D341Med (cell line): ENCODE data around the gene NRTN.
"Not testable (repeated sequence)": the region's sequence is repeated elsewhere in the genome, so short reads cannot be mapped to it uniquely, and the experiment has no call there.

Source experiments
- DNase-seq: peaks from one replicate; pipeline ENCODE4 v3.0.0; 2012; ENCODE audit warnings: low spot score

The NRTN gene

DNA sequence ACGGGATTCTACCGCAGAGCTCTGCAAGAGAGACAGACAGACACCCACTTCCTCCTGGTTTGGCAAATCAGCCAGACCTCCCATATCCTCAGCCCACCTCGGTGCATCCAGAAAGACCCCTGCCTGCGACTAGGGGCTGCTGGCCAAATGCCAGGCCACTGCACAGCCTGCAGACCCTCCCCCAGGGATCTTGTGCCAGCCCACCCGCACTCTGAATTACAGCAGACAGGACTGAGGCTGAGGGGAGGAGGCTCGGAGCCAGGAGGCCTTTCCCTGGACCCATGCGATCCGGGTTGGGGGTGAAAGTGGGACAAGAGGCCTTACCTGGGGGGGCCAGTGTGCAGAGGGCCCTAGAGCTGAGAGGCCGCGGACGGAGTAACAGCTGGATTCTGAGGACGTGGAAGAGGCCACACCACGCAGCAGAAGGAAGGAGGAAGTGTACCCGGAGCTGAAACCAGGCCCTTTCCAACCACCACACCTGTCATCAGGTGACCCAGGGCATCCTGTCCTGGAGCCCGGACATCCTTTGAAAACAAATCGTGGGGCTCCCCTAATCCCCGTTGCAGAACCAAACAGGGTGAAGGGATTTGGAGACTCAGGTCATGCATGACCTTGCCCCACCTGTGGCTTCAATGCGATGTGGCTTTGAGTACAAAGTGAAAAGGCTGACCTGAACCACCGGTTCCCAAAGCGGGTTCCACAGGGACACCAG, 33.6 kb downstream of the NRTN start:
- no peak for DNase-seq

DNA sequence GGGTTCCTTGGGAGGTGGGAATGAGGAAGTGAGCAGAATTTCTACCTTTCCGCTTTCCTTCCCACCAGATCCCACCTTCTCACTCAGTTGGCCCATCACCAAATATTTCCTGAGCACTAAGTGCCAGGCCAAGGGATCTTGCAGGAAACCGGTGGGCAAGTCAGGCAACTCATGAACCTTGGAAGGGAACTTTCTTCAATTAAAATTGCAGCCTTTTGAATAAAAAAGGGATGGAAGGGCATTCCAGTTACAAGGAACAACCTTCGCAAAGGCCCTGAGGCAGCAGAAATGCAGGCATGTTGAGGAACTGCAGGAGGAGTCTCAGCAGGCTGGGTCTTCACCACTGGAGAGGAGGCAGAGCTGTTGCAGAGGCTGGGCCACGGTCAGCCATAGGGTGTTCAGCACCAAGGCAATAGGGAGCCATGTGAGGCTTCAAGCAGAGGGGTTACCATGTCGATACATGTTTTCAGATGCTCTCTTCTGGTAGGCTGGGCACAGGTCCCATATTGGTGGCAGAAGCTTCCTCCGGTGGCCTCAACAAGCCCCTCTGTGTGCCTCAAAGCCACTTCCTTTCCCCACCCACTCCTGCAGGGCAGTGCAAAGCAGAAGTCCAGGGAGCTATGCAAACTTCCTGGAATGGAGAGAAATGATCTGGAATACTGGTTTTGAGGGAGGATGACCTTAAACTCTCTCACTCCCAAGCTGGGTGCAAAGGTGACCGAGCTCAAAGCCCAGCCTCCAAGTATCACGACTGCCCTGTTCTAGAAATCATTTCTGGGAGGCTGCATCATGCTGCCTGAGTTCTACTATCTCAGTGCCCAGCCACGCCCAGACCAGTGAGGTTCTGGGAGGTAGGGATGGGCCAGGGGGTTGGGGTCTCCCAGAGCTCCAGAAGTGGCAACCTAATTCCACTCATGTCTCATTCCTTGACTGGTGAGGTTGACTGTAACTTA, 34.5 kb downstream of the NRTN start, which contains the start of gene FUT6:
FUT6 (minus strand) TSS at position 638 of the 953 bp plus-strand sequence. CDS start 7,135 bp downstream, outside the sequence.
- no peak for DNase-seq

DNA sequence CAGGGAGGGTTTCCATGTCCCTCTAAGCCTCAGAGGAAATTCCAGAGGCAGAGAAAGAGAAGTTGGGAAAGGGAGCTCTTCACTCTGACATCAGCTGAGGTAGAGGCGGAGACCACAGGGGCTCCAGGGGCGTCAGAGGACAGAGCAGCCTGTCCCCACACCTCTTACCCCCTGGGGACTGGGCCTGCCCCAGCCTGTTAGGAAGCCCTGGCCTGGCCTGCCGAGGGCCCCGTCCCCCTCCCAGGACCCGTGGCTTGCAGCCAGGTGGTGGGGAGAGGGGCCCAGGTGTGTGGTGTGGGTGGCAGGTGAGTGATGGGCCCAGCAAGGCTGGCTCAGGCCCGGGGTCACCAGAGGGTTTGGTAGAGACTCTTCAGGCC, 36.9 kb downstream of the NRTN start:
- not testable (repeated sequence) for DNase-seq

DNA sequence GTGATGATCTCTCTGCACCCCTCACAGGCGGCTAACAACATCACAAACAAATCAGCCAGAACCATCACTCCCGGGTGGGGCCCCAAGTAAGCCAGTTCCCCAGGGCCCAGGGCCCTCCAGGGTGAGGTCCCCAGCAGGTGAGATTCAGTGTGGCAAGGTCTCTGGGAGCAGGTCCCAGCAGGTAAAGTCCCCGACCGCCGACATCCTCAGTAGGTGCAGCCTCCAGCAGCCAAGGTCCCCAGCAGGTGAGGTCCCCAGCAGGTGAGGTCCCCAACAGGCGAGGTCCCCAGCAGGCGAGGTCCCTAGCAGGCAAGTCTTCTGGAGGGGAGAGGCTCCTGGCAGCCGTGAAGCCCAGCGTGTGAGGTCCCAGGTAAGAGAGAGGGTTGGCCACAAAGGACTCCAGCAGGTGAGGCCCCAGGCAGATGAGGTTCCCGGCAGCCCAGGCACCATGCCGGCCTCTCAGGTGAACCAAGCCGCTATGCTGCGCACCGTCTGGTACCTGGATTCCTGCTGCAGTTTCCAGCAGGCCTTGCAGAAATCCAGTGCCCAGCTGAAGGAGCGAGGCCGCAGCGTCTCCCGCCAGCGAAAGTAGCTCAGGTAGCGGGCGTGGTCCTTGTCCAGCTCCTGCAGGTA, 38.5 kb downstream of the NRTN start:
- DNase-seq, result no peak

DNA sequence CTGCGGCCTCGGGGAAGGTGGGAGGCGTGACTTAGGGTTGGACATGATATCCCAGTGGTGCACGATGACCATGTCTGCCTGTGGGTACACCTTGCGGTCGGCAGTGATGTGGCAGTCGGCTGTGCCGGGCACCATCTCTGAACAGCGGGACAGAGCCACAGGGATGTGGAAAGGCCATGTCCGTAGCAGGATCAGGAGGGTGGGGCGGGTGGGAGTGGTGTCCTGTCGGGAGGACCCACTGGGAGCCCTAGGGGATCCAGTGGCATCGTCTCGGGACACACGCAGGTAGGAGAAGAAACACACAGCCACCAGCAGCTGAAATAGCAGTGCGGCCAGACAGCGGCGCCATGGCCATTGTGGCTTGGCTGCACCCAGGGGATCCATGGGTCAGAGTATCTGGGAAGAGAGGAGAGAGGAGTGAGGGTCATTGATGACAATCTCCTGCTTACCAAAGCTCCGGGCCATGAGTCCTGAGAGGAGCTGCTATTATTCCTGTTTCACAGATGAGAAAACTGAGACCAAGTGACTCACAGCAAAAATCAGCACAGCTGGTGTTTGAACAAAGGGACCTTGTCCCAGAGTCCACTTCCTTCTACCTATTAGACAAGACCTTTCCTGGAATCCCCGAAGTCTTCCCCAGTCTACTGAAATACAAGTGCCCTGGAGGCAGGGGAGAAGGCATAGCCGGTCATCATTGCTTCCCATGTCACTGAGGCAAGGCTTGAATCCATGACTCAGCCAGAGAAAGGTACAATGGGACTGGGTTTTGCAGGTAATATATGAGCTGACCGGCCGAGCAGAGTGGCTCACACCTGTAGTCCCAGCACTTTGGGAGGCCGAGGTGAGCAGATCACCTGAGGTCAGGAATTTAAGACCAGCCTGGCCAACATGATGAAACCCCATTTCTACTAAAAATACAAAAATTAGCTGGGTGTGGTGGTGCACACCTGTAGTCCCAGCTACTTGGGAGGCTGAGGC, 39.9 kb downstream of the NRTN start:
- DNase-seq, result no peak

DNA sequence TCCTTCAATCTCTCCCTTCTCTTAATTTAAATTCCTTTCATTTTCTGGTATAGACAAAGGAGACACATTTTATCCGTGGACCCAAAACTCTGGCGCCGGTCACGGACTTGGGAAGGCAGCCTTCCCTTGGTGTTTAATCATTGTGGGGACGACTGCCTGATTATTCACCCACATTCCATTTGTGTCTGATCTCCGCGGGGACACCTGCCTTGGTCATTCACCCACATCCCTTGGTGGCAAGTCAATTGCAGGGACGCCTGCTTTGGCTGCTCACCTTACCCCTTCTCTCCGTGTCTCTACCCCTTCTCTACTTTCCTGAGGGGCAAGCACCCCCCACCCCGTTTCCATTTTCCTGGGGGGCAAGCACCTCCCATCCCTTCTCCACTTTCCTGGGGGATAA, 43.0 kb downstream of the NRTN start:
- DNase-seq, result not testable (repeated sequence)

DNA sequence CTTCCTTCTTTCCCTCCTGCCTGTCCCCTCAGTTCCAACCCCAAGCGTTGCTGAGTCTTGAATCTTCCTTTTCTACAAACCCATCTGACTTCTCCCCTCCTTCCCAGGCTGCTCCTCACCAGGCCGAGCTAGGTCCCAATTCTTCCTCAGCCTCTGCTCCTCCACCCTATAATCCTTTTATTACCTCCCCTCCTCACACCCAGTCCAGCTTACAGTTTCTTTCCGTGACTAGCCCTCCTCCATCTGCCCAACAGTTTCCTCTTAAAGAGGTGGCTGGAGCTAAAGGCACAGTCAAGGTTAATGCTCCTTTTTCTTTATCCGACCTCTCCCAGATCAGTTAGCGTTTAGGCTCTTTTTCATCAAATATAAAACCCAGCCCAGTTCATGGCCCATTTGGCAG, 43.8 kb downstream of the NRTN start:
- not testable (repeated sequence) for DNase-seq

DNA sequence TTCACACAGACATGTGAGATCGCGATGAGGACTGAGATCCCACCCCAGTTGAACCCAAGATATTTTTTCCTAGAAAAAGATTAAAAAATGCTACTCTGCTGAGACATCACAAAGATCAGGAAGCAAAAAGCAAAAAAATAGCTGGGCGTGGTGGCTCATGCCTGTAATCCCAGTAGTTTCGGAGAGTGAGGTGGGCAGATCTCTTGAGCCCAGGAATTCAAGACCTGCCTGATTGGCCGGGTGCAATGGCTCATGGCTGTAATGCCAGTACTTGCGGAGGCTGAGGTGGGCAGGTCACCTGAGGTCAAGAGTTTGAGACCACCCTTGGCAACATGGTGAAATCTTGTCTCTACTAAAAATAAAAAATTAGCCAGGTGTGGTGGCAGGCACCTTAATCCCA, 45.3 kb downstream of the NRTN start:
- DNase-seq, result no peak

DNA sequence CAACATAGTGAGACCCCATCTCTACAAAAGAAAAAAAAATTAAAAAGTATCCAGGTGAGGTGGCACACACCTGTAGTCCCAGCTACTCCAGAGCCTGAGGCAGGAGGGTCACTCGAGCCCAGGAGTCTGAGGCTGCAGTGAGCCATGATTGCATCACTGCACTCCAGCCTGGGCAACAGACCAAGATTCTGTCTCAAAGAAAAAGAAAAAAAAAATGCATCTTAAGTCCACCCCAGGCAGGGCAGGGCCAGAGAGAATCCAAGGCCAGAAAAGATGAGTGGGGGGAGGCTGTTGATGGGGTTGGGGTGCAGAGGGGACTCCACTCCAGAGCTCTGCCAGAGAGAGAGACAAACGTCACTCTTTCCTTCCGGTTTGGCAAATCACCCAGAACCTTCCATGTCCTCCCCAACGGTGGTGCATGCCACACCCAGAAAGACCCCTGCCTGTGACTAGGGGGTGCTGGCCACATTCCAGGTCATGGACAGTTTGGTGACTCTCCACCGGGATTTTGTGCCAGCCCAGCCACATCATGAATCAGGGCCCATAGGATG, 46.0 kb downstream of the NRTN start:
- peak; percentile 10 for DNase-seq

DNA sequence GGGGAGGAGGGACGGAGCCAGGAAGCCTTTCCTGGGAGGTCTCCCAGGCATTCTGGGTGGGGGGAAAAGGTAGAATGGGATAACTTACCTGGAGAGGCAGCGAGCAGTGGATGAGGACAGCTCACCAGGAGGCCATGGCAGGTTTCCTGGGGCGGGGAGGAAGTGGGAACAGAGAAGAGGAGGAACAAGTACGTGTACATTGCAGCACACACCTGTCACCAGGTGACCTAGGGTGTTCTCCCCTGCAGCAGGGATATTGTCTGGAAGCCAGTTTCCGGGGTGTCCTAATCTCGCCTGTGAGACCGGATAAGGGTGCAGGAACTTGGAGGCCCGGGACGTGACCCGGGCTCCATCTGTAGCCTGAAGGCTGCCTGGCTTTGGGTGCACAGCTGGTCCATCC, 46.4 kb downstream of the NRTN start, which contains the start of gene FUT3:
FUT3 (minus strand) TSS at position 148 of the 400 bp plus-strand sequence.
- DNase-seq, result peak; percentile 16

DNA sequence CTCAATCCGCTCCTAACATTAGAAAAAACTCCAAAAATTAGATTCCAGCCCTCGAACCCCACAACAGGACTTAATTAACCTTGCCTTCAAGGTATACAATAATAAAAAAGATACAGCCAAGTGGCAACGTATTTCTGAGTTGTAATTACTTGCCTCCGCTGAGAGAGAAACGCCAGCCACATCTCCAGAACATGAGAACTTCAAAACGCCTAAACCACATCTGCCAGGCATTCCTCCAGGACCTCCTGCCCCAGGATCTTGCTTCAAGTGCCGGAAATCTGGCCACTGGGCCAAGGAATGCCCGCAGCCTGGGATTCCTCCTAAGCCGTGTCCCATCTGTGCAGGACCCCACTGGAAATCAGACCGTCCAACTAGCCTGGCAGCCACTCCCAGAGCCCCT, 49.3 kb downstream of the NRTN start:
- not testable (repeated sequence) for DNase-seq

DNA sequence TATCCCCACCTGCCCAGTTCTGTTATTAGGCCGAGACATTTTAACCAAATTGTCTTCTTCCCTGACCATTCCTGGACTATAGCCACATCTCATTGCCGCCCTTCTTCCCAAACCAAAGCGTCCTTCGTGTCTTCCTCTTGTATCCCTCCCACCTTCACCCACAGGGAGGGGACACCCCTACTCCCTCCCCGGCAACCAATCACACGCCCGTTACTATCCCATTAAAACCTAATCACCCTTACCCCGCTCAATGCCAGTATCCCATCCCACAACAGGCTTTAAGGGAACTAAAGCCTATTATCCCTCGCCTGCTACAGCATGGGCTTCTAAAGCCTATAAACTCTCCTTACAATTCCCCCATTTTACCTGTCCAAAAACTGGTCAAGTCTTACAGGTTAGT, 50.3 kb downstream of the NRTN start:
- DNase-seq, result peak; percentile 74

DNA sequence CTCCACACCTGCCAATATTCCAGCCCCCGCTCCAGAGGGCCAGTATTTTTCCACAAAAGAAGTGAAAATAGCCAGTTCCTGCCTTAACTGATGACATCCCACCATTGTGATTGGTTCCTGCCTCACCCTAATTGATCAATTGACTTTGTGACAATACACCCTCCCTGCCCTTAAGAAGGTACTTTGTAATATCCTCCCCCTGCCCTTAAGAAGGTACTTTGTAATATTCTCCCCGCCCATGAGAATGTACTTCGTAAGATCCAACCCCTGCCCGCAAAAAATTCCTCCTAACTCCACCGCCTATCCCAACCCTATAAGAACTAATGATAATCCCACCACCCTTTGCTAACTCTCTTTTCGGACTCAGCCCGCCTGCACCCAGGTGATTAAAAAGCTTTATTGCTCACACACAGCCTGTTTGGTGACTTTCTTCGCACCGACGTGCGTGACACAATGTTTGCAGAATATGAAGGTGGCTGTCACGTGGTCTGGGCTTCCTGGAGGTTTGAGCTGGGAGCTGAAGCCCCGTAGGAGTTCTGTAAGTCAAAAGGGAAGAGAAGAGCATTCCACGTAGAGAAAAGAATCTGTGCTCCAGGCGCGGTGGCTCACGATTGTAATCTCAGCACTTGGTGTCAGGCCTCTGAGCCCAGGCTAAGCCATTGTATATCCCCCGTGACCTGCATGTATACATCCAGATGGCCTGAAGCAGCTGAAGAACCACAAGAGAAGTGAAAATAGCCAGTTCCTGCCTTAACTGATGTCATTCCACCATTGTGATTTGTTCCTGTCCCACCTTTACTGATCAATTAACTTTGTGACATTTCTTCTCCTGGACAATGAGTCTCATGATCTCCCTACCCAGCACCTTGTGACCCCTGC, 52.6 kb downstream of the NRTN start:
- no peak for DNase-seq

DNA sequence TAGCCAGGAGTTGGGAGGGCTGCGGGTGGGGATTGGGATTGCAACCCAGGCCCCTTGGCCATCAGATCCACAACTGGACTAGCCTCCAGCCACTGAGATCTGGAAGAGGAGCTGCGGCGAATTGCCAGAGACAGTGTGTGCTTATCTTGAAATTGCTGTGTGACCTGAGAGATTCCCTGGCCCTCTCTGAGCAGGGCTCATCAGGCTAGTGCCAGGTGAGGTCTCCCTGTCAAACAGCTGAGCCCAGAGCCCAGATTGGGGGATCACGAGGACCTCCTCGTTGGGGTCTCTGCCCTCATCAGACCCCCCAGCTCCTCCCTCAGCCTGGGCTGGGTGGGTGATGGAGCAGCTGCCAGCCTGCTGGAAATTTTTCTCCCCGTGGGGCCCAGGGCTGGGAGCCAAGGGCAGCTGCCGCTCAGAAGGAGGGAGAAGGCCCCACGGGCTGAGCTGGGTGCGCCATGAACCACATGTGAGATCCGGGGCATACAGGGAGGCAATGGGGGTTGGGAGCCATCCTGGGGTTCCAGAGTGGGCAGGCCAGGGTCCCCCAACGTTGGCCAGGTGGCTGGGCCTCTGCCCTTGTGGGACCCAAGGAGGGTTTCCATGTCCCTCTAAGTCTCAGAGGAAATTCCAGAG, 58.3 kb downstream of the NRTN start:
- peak; percentile 21 for DNase-seq

DNA sequence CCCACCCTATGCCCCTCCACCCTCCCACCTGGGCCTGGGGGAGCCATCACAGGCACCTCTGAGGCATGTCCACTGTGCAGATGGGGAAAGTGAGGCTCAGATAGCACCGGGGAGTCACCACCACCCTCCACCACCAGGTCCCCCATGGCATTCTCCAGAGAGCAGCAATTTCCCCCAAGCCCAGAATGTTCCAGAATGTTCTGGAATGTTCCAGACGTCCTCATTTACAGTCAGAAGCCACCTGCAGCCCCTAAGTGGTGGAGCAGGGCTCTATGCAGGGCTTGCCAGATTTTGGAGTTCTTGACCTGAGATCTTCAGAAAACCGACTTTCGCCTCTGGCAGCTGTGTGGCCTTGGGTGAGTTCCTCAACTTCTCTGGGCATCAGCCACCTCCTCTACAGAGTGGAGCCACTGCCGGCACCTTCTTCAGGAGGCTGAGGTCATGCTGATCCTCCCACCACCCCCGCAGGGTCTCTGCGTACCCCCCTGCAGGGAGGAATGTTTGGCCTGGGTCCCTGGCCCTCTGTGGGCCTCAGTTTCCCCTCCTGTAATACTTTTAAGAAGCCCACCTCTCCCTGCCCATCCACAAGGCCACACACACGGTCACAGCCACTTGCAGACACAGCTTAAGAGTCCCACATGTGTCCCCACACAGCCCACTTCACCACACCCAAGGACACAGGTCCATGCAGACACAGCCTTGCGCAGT, 59.3 kb downstream of the NRTN start:
- DNase-seq, result no peak

DNA sequence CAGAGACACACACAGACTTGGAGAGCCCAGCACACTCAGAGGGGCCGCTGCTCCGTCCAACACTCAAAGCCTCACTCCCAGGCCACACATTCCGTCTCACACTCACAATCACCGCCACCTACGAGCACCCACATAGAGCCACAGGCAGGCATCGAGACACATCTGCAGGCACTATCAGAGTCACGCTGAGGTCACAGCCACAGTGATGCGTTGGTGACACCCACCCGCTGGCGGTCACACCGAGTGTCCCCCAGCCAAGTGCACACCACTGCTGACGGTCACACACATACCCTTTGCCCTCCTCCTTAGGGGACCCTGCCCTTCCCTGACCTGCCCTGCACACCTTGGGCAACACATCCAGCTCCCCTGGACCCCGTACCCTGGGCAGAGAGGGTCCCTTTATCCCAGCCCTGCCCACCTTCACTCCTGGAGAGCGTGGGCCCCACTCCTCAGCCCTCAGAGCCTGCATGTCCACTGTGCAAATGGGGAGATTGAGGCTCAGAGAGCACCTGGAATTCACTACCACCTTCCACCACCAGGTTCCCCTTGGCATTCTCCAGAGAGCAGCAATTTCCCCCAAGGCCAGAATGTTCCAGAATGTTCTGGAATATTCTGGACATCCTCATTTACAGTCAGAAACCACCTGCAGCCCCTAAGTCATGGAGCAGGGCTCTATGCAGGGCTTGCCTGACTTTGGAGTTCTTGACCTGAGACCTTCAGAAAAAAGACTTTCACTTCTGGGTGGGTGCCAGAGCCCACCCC, 60.0 kb downstream of the NRTN start:
- no peak for DNase-seq

DNA sequence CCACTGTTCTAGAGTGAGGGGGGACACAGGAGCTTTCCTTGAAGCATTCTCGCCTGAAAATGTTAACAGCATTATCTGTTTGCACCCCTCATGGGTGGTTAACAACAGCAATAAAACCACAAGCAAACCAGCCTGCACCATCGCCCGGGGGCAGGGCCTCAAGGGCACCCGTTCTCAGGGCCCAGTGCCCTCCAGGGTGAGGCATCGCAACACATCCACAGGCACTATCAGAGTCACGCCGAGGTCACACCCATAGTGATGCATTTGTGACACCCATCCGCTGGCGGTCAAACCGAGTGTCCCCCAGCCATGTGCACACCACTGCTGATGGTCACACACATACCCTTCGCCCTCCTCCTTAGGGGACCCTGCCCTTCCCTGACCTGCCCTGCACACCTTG, 60.9 kb downstream of the NRTN start:
- DNase-seq, result no peak
